Endothelial cell of umbilical vein (primary cell): ENCODE results near the gene SORCS2. TPM values are rescaled to one million over a fixed set of nuclear protein-coding genes. Genes with fewer than 3 reads are reported as not detected.

ENCODE experiments used
- BruUV-seq: library from RNA; stranded (reverse); fragments of 400-500 nt; replicated peaks from 2 replicates; lab custom pipeline; 2021; lab: Mats Ljungman, UMichigan
- CTCF ChIA-PET: fragments of 300-600, 350-600 bp; sonication (Branson Sonifier 250); formaldehyde crosslinking; loops from one replicate; lab custom pipeline; 2021; ENCODE audit warnings: antibody characterized with exemption, inconsistent platforms; lab: Charles Lee
- POLR2A ChIA-PET: fragments of 300-600, 350-600 bp; sonication (Branson Sonifier 250); formaldehyde crosslinking; loops from one replicate; lab custom pipeline; 2021; ENCODE audit warnings: antibody characterized with exemption, inconsistent platforms; lab: Charles Lee
- DNase-seq: peaks from one replicate; pipeline ENCODE4 v3.0.0-alpha.2; 2011; ENCODE audit warnings: low read depth, low spot score
- FAIRE-seq: peaks from 2 replicates; lab custom pipeline; 2011; peaks lifted over from hg19 to GRCh38; lab: Jason Lieb, UNC
- H2AFZ ChIP-seq: 2 replicates; pipeline ENCODE4 v1.6.0; 2012; ENCODE audit warnings: low read depth, low read length, control low read depth, inconsistent platforms
- H3K27ac ChIP-seq: 2 replicates; pipeline ENCODE4 v1.5.1; 2011; ENCODE audit warnings: low read depth, mild to moderate bottlenecking, control low read depth, low read length, moderate library complexity; ENCODE audit not compliant: insufficient read depth
- H3K27me3 ChIP-seq, 2 experiments: 2 replicates each; pipeline versions ENCODE4 v1.6.0 to v1.6.1; 2011; ENCODE audit warnings: low read length in 2 of 2, mixed read lengths in 1 of 2; ENCODE audit not compliant: control insufficient read depth in 2 of 2, insufficient read depth in 2 of 2
- H3K36me3 ChIP-seq, 2 experiments: 2 replicates in 1 of 2; 3 replicates in 1 of 2; pipeline ENCODE4 v1.5.1; 2011; ENCODE audit warnings: low read length in 2 of 2, mild to moderate bottlenecking in 1 of 2, moderate library complexity in 1 of 2; ENCODE audit not compliant: control insufficient read depth in 2 of 2, insufficient read depth in 2 of 2; ENCODE audit errors: extremely low read depth in 1 of 2
- H3K4me1 ChIP-seq: 3 replicates; pipeline ENCODE4 v1.5.1; 2011; ENCODE audit warnings: mild to moderate bottlenecking, low read length; ENCODE audit not compliant: control insufficient read depth, insufficient read depth; ENCODE audit errors: extremely low read depth
- H3K4me2 ChIP-seq: 2 replicates; pipeline ENCODE4 v1.6.1; 2011; ENCODE audit warnings: low read length, control low read depth, mixed read lengths; ENCODE audit not compliant: insufficient read depth
- H3K4me3 ChIP-seq, 3 experiments: fragments of 200-600 bp in 1 of 3; sonication (generic), shearing (Covaris generic) in 1 of 3; replicated peaks in 1 of 3; 2 replicates each; pipeline ENCODE4 v1.5.1; 2011 to 2016; ENCODE audit warnings: control low read depth in 3 of 3, low read length in 3 of 3, mild to moderate bottlenecking in 2 of 3, inconsistent platforms in 1 of 3, low read depth in 1 of 3, moderate library complexity in 1 of 3; ENCODE audit not compliant: insufficient read depth in 1 of 3
- H3K79me2 ChIP-seq: 2 replicates; pipeline ENCODE4 v1.6.0; 2012; ENCODE audit warnings: low read length, inconsistent platforms; ENCODE audit not compliant: control insufficient read depth, insufficient read depth
- H3K9ac ChIP-seq: replicated peaks from 2 replicates; pipeline ENCODE3; 2011; ENCODE audit warnings: low read length, control low read depth; ENCODE audit not compliant: insufficient read depth; ENCODE audit errors: extremely low read depth
- H3K9me1 ChIP-seq: replicated peaks from 3 replicates; pipeline ENCODE4 v1.6.0; 2011; ENCODE audit warnings: mild to moderate bottlenecking, low read length; ENCODE audit not compliant: control insufficient read depth, insufficient read depth; ENCODE audit errors: extremely low read depth
- H3K9me3 ChIP-seq: replicated peaks from 2 replicates; pipeline ENCODE4 v1.5.1; 2012; ENCODE audit warnings: low read length, inconsistent platforms; ENCODE audit not compliant: control insufficient read depth, insufficient read depth
- H4K20me1 ChIP-seq: replicated peaks from 2 replicates; pipeline ENCODE3; 2011; ENCODE audit warnings: mild to moderate bottlenecking, low read length; ENCODE audit not compliant: control insufficient read depth, insufficient read depth; ENCODE audit errors: extremely low read depth
- EZH2 ChIP-seq: IDR thresholded peaks from 2 replicates; pipeline ENCODE4 v1.6.1; 2012; ENCODE audit warnings: borderline replicate concordance, low read depth, mild to moderate bottlenecking, moderate library complexity, low read length, inconsistent platforms; ENCODE audit not compliant: severe bottlenecking
- FOS ChIP-seq: IDR thresholded peaks from 2 replicates; pipeline ENCODE4 v1.6.1; 2011; ENCODE audit warnings: mild to moderate bottlenecking, low read length, moderate library complexity, borderline replicate concordance; ENCODE audit not compliant: insufficient read depth
- GATA2 ChIP-seq: IDR thresholded peaks from 2 replicates; pipeline ENCODE4 v1.7.0; 2011; ENCODE audit warnings: low read depth, mild to moderate bottlenecking, moderate library complexity, mixed read lengths, low read length; ENCODE audit not compliant: insufficient read length, insufficient read depth
- JUN ChIP-seq: IDR thresholded peaks from 2 replicates; pipeline ENCODE4 v1.6.1; 2011; ENCODE audit warnings: borderline replicate concordance, low read depth; ENCODE audit not compliant: insufficient read length, insufficient read depth
- MYC ChIP-seq: IDR thresholded peaks from one replicate; pipeline ENCODE4 v1.6.1; 2011; ENCODE audit warnings: mild to moderate bottlenecking, low read depth, low read length
- POLR2A ChIP-seq: IDR thresholded peaks from 2 replicates; pipeline ENCODE4 v1.6.1; 2012; ENCODE audit warnings: low read depth, mild to moderate bottlenecking, control low read depth, low read length
- POLR2AphosphoS5 ChIP-seq: IDR thresholded peaks from 2 replicates; pipeline ENCODE4 v1.6.1; 2012; ENCODE audit warnings: low read depth, mild to moderate bottlenecking, control low read depth, low read length, moderate library complexity; ENCODE audit not compliant: insufficient read depth
- dilution Hi-C: fragments of 300-500 bp; cut with MboI; formaldehyde crosslinking; loops from one replicate; pipeline ENCODE4 v1.15.0; 2019; ENCODE audit warnings: low sequenced_read_pairs; ENCODE audit not compliant: extremely low pct_ligation_motif_present
- intact Hi-C: fragments of 100-400 bp; cut with micrococcal nuclease; formaldehyde crosslinking; loops from one replicate; pipeline ENCODE4 v1.10.0; 2022
- polyA plus RNA-seq, 4 experiments: library from polyadenylated mRNA; depleted of rRNA in 3 of 4; stranded (reverse) in 3 of 4; unstranded in 1 of 4; fragments of >200 nt; gene quantifications; 2 replicates each; pipeline versions ENCODE4 v1.2.1 to v1.2.3, GENCODE V29; 2011 to 2012; ENCODE audit warnings: missing spikeins in 1 of 4
- total RNA-seq: library from RNA; stranded (reverse); gene quantifications from 2 replicates; pipeline ENCODE4 v1.2.3, GENCODE V29; 2021
- TF ChIP-seq, protein P1 (sequence below), 2 donors: IDR thresholded peaks; 1 replicate in 1 of 2; 2 replicates in 1 of 2; pipeline ENCODE4 v1.5.1; 2011; ENCODE audit warnings: low read length in 2 of 2, mild to moderate bottlenecking in 2 of 2, moderate library complexity in 2 of 2, control low read depth in 1 of 2, inconsistent platforms in 1 of 2, low read depth in 1 of 2; ENCODE audit not compliant: insufficient read depth in 1 of 2; ENCODE audit errors: extremely low read depth in 1 of 2
- TF ChIP-seq, protein P2 (sequence below): IDR thresholded peaks from 2 replicates; pipeline ENCODE4 v1.6.1; 2011; ENCODE audit not compliant: insufficient read depth, insufficient read length

The SORCS2 gene
- total and polyA plus RNA-seq, 2 donors (not counting 3 experiments of a cell fraction or from before 2014, with no cell fraction given), result not detected

DNA sequence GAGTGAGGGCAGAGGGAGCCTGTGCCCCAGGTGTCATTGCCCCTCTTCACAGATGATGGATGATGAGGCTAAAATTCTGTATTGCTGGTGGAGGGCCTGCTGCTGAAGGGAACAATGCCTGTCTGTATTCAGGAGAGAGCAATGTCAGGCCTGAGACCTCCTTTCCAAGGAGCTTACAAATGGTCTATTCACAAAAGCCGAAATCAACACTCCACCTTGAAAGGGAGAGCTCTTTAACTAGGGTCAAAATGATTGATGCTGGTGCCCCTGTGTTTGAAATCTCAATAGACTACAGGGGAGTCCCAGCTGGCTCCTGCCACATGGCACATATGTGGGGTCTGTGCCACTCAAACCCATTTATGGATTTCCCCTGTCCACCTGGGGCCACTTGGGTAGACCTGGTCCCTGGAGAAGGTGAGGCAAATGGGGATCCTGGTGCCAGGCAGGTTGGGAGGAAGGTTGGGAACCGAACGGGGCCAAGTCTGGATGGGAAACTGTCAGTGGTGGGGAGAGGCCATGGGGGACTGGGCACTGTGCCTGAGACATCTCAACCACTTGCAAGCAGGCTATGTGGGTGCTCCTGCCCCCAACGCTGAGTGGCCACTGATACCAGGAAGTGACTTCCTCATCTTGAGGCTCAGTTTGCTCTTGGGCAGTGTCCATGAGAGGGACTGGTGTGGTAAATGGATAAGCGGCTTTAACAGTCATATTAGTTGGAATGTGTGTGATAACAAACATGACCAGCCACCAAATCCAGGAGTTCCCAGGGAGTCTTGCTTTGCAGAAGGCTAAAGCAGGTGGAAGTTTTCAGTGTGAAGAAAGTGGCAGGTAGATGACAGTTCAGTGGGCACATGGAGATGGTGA lies 466.2 kb downstream of the SORCS2 start:
- FAIRE-seq (no peak), DNase-seq (no peak)
- Histone ChIP-seq H3K9me3 (no peaks in the 10 kb centered on the region), H3K4me2 (no peak overlapping the region), H3K79me2 (no peaks in the 10 kb centered on the region), H4K20me1 (no peaks in the 10 kb centered on the region), H3K4me3 (no peak overlapping the region), H3K4me1 (no peaks in the 10 kb centered on the region), H2AFZ (no peak overlapping the region), H3K9me1 (no peaks in the 10 kb centered on the region), H3K9ac (no peak overlapping the region), H3K27ac (no peak overlapping the region), H3K36me3 (no peaks in the 10 kb centered on the region), H3K27me3 (no peaks in the 10 kb centered on the region)
- CTCF ChIA-PET, result interaction anchor here (0.7 kb wide), 1 partner anchor 10 kb away, joined by 3 read pairs; no protein-coding TSS in a partner anchor
- dilution Hi-C loops (no loop called here), intact Hi-C loops (no loop called here)
- POLR2A ChIA-PET, result no interaction called here
- TF ChIP-seq FOS, result no peak
- no peak for TF ChIP-seq POLR2AphosphoS5
- no peak for TF ChIP-seq MYC
- TF ChIP-seq, protein P1, sequence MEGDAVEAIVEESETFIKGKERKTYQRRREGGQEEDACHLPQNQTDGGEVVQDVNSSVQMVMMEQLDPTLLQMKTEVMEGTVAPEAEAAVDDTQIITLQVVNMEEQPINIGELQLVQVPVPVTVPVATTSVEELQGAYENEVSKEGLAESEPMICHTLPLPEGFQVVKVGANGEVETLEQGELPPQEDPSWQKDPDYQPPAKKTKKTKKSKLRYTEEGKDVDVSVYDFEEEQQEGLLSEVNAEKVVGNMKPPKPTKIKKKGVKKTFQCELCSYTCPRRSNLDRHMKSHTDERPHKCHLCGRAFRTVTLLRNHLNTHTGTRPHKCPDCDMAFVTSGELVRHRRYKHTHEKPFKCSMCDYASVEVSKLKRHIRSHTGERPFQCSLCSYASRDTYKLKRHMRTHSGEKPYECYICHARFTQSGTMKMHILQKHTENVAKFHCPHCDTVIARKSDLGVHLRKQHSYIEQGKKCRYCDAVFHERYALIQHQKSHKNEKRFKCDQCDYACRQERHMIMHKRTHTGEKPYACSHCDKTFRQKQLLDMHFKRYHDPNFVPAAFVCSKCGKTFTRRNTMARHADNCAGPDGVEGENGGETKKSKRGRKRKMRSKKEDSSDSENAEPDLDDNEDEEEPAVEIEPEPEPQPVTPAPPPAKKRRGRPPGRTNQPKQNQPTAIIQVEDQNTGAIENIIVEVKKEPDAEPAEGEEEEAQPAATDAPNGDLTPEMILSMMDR (IDR thresholded peaks at IDR 0.05; ENCODE audit: extremely low read depth in 1 of 2, insufficient read depth in 1 of 2, low read depth in 1 of 2, low read length in 2 of 2), result no peak
- TF ChIP-seq EZH2, result no peak
- TF ChIP-seq JUN, result no peak
- no peak for TF ChIP-seq POLR2A
- TF ChIP-seq, protein P2, sequence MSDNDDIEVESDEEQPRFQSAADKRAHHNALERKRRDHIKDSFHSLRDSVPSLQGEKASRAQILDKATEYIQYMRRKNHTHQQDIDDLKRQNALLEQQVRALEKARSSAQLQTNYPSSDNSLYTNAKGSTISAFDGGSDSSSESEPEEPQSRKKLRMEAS, result no peak
- TF ChIP-seq GATA2, result no peak
- no TSS peak for BruUV-seq
